GM12873 (cell line): Measurements from ENCODE around the gene NINJ1.

Experiments
- CTCF ChIP-seq: IDR thresholded peaks from 2 replicates; pipeline ENCODE4 v1.5.1; 2012; ENCODE audit warnings: low read depth, mild to moderate bottlenecking, moderate library complexity, low read length, control low read depth; ENCODE audit not compliant: insufficient read depth; ENCODE audit errors: missing control alignments

Gene NINJ1

GRCh38 chr9:93177676-93178075 lies 43.6 kb upstream of the NINJ1 start:
- TF ChIP-seq CTCF = no peak

DNA sequence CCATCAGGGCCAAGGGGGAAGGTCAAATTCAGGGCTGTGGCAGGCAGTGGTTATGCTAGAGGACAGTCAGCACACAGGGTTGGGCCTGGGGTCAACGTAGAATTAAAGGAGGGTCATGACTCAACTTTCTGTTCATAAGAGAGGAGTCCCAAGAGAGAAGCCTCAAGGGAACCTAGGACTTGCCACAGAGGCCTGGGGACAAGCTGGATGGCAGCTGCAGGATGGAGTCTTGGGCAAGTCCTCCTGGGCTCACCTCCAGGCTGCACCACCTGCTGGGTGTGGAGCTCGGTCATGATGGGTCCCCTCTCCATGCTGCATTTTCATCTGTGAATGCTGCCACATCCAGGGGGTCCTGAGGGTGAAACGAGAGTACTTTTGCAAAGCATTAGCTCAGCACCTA lies 40.9 kb upstream of the NINJ1 start:
- no peak for TF ChIP-seq CTCF

- TF ChIP-seq CTCF = no peak
These were observed 39.5 kb upstream of the NINJ1 start for GRCh38 chr9:93173365-93174051.

DNA sequence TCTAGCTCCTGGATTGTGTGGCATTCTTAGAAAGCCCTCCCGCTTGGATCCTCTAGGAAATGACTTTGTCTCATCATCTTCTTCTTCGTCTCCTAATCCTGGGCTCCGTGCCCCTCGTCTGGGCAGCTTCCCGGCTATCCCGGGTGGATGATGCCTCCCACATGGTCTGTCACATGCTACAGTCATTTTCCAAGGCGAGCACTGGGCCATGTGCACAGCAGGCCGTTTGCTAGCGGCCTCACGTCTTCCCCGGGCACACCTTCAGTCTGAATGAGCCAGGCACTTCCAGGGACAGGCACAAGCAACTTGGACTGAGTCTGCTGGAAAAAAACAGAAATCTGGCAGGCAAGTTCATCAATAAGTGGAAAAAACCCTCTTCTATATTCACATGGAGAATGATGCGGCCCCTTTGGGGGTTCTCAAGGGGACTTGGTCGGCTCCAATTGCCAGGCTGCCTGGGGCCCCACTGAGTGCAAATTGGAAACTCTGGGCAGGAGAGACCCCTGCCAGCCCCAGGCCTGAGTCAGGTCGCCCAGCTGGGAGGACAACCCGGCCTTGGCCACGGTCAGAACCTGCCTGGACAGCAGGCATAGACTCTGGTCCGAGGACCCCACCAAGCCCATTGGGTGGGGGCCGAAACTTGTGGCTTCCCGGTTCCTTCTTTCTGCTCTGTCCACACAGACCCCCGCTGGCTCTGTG lies 38.8 kb upstream of the NINJ1 start:
- no peak for TF ChIP-seq CTCF

- no peak for TF ChIP-seq CTCF
These were observed 37.4 kb upstream of the NINJ1 start for GRCh38 chr9:93171261-93171990.

- no peak for TF ChIP-seq CTCF
These were observed 36.5 kb upstream of the NINJ1 start for GRCh38 chr9:93170571-93170970.

DNA sequence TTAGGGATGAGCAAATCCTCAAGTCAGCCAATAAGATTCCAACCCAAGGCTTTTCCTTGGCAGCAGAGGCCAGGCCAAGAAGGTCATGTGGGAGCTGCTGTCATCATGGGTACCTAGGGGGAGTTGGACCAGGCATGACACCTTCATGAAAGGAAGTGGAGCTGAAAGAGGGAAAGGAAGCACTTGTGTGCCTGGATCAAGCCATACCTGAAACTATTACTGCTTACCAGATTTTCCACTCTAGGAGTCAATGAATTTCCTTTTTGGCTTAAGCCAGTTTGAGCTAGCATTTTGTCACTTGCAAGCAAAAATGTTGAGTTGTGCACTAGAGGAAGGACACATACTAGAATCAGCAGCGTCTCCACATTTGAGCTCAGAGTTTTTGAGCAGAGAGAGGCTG lies 35.4 kb upstream of the NINJ1 start:
- no peak for TF ChIP-seq CTCF
